OCI-LY1 (cell line): ENCODE data around the gene RBPJL.

Source experiments
- EZH2 ChIP-seq: fragments of 200-600 bp; sonication (generic), shearing (Covaris generic); IDR thresholded peaks from 2 replicates; pipeline ENCODE4 v1.8.0; 2017; ENCODE audit warnings: borderline replicate concordance, mixed run types, mild to moderate bottlenecking, antibody characterized with exemption, low read length, moderate library complexity, mixed read lengths
- TF ChIP-seq, protein P1 (sequence below): fragments of 200-600 bp; sonication (generic), shearing (Covaris generic); IDR thresholded peaks from 2 replicates; pipeline ENCODE4 v1.5.1; 2017; ENCODE audit warnings: mild to moderate bottlenecking, antibody characterized with exemption, low read length, moderate library complexity, mixed read lengths

GRCh38 chr20:45365444-45365970, 58.9 kb downstream of the RBPJL start:
- TF ChIP-seq, protein P1, sequence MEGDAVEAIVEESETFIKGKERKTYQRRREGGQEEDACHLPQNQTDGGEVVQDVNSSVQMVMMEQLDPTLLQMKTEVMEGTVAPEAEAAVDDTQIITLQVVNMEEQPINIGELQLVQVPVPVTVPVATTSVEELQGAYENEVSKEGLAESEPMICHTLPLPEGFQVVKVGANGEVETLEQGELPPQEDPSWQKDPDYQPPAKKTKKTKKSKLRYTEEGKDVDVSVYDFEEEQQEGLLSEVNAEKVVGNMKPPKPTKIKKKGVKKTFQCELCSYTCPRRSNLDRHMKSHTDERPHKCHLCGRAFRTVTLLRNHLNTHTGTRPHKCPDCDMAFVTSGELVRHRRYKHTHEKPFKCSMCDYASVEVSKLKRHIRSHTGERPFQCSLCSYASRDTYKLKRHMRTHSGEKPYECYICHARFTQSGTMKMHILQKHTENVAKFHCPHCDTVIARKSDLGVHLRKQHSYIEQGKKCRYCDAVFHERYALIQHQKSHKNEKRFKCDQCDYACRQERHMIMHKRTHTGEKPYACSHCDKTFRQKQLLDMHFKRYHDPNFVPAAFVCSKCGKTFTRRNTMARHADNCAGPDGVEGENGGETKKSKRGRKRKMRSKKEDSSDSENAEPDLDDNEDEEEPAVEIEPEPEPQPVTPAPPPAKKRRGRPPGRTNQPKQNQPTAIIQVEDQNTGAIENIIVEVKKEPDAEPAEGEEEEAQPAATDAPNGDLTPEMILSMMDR, result no peak
- no peak for TF ChIP-seq EZH2
